Measurements from ENCODE around the gene THOP1.
A peak's percentile ranks its signal among the peaks of the same experiment; 100 is the strongest.

The THOP1 gene

DNA sequence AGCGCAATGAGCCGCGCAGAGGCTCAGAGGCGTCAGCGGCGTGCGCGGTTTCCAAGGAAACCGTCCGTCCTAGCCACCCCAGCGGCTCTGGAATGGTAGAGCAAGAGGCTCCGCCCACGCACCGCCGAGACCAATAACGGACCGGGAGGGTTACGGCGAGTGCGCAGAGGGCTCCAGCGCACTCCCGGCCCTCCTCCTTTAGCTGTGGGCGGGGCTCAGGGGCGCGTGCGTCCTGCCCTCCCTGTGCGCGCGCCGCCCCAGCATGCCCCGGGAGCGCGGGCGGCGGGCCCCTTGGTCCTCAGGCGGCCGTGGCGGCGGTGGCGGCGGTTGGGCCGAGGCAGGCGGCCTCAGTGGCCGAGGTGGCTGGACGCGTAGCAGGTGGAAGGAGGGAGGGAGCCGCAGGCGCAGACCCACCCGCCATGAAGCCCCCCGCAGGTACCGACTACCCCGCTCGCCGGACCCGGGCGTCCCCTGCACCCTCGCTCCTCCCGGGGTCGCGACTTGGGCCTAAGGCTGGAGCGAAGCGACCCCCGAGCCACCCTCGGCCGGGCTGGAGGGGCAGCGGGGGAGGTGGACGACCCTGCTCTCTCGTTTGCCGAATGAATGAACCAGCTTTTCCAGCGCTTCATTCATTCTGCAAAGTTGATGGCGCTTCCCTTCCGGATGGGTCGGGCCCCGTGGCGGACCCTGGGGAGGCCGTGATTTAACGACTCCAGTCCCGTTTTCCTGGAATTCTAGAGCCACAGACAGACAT, at the start of gene THOP1:
THOP1 (plus strand) TSS at position 260 of the 754 bp plus-strand sequence; CDS start at position 420, 160 bp downstream.
- DNase-seq: peak; percentile 97

DNA sequence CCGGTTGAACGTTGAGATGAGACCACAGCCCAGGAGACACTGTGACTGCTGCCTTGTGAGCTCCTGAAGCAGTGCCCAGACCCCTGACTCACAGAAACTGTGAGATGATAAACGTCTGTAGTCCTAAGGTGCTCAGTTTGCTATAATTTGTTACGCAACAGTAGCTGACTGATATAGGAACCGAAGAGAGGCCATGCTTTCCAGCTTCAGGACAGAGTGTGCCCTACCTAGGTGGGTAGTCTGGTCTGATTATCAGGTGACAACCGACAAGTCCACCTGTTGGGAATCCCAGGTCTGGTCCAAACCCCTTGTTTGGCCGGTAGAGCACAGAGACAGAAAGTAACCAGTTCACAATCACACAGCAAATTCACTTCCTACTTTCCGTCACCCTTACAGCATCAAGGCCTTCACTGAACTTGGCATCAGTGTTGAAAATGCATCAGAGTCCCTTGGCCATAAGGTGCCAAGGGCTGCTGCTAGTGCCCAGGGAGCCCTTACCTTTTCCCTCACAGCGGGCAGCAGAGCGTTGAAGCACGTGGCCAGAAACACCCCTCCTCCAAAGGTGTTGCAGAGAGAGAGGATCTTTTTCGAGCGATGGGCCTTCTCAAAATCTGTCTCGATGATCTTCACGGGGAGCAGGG, 48.6 kb upstream of the THOP1 start:
- no peak for DNase-seq

DNA sequence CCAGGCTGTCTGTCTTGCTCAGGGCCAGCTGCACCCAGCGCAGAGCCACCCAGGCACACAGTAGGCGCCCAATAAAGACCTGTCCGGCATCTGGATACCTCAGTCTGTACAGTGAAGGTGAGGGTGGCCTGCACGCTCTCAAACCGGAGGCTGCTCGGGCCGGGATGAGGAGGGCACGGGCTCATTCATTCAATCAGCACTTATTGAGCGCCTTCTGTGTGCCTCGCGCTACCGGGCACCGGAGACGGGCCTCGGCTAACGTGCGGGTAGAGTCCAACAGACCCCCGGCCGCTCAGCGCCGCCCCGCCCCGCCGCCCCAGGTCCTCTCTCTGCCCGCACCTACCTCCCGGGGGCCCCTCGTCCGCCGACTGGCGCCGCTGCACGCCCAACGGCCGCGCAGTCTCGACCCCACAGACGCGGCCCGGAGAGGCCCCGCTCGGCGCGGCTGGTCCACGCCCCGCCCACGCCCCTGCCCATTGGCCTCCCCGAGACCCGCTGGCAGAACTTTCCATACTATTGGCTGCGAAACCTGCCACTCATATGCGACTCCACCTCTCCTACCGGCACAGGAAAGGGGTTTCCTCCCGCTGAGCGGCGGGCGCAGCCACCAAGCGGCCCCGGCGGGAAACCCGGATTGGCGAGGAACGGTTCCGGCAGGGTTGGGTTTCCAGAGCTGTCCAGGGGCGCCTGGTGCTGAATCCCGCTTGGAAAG, 45.5 kb upstream of the THOP1 start, which contains the start of gene SLC39A3:
SLC39A3 (minus strand) TSS at position 416 of the 712 bp plus-strand sequence. CDS start 2,760 bp downstream, outside the sequence.
- peak; percentile 99 for DNase-seq

DNA sequence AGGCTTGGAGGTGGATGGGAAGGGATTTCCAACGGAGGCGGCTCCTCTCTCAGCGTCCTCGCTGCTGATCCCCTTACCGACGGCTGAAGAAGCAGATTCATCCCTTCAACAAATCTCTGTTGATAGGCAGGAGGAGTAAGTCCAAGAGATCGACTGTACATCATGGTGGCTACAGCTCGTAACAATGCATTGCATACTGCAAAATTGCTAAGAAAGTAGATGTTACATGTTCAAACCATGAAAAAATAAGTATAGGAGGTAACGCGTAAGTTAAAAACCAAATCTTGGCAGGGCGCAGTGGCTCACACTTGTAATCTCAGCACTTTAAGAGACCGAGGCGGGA, 45.0 kb upstream of the THOP1 start:
- DNase-seq: no peak

DNA sequence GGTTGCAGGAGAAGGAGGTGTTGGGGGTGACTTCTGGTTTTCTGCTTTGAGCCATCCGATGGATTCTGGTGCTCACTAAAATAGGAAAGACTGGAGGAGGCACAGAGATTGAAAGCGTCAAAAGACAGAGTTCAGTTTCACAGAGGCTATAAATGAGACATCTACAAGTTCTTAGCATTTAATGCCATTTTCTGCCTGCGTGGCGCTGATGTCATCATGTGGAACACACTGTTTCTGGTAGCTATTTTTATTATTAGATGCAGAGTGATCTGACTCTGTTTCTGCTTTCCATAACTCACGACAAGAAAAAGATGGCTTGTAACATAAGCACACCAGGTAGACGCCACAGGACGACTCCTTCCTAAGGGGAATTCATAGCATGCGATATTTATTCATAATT, 42.2 kb upstream of the THOP1 start:
- no peak for DNase-seq

DNA sequence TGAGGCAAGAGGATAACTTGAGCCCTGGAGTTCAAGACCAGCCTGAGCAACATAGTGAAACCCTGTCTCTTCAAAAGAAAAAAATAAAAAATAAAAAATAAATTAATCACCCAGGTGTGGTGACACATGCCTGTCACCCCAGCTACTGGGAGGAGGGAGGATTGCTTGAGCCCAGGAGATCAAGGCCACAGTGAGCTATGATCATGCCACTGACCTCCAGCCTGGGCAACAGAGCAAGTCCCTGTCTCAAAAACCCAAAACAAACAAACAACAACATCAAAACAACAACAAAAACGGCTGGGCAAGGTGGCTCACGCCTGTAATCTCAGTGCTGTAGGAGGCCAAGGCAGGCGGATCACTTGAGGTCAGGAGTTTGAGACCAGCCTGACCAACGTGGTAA, 41.2 kb upstream of the THOP1 start:
- DNase-seq: no peak

DNA sequence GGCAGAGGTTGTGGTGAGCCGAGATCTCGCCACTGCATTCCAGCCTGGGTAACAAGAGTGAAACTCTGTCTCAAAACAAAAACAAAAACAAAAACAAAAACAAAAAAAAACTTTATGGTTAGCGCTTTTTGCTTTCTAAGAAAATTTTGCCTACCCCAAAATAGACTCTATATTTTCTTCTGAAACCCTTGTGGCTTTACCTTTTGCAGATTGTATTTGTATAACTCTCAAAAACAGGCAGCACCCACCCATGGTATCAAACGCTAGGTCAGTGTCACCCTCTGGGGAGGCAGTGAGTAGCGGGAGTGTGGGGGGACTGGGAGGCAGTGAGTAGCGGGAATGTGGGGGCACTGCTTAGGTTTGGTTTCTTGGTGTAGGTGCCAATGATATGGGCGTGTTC, 38.0 kb upstream of the THOP1 start:
- no peak for DNase-seq

DNA sequence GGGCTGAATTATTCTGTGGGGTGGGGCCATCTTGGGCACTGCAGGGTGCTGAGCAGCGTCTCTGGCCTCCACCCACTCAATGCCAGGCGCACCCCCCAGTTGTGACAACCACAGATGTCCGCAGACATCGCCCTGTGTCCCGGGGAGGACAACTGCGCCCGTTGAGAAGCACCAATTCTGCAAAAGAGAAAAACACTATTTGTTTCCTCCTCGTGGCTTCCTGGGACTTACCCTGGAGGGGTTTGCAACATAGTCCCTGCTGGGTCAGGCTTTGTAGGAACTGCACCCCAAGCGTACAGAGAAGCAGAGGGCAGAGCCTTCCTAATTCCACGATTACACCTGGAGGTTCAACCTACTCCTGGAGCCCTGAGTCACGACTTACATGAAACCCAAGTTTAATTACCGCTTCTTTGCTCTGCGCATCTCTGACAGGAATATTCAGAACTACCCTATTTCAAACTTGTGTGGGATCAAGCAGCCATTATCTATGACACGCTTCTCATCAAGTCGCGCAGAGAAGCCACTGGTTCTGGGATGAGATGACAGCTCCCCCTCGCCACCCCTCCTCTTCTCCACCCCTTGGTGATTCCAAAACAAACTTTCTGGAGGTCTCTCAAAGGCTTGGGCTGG, 34.4 kb upstream of the THOP1 start:
- DNase-seq: no peak

DNA sequence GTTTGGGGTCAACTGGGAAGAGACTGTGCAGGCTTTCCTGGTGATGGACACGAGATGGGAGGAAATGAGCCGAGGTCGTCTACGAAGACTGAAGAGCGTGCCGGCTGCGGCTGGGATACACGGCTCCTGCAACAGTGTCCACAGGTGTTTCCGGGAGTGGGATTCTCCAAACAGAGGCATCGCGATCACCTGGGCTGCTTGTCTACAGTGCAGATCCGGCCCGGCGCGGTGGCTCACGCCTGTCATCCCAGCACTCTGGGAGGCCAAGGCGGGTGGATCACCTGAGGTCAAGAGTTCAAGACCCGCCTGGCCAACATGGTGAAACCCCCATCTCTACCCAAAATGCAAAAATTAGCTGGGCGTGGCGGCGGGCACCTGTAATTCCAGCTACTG, 33.9 kb upstream of the THOP1 start:
- DNase-seq: no peak

DNA sequence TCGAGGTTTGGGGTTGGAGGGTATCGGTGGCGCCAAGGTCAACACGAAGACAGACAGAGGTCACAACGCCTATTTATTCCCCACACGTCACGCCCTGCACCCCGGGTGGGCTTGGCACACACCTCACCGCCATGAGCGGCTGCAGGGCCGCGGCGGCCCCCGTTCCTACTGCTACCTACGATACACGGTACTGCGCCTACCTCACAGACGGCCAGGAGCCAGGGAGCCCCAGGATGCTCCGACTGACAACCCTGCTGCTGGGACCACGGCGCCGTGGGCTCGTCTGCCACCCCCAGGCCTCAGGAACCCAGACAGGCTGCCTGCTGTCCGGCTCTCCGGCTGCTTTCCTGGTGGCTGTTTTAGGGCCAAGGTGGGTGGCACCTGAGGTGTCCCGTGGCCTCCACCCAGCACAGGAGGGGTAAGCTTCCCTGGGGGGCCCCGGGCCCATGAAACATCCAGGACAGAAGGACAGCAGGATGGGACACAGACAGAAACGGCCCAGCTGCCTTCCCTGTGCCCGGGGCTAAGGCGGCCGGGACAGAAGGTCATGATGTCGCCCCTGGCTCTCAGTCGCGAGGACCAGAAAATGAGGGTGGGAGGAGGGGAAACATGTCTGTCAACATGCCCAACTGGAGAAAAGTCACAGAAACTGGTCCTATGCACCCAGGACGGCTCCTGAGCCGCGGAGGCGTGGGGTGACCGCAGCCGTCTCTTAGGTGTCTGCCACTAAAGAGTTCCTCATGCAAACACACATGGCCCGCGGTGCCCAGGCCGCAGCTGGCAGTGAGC, 30.4 kb upstream of the THOP1 start:
- DNase-seq: no peak

DNA sequence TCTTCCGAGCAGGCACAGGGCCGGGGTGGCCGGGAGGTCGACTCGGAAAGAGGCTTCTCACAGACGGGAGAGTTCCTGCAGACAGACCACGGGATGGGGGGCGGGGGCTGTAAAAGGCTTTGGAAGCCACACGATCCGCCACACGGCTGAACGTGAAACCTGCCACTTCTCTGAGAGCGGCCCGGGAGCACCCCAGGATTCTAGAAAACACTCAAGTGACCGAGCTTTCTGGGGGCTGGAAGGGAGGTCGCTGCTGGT, 29.9 kb upstream of the THOP1 start:
- DNase-seq: no peak

DNA sequence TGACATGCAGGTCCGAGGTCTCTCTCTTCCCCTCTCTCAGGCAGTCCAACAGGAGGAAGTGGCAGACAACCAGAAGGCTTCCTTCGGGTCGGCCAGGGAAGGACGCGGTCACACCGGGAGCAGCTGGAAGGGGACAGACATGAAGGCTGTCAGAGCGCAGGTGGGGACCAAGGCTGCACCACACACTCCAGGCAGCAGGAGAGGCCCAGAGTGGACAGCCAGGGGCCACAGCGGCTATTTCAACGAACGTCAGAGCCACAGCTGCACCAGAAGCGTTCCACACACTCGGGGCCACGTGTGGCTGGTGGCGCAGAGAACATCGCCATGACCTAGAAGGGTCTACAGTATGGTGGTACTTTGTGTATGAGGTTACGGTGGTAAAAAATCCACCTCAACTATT, 29.5 kb upstream of the THOP1 start:
- no peak for DNase-seq

DNA sequence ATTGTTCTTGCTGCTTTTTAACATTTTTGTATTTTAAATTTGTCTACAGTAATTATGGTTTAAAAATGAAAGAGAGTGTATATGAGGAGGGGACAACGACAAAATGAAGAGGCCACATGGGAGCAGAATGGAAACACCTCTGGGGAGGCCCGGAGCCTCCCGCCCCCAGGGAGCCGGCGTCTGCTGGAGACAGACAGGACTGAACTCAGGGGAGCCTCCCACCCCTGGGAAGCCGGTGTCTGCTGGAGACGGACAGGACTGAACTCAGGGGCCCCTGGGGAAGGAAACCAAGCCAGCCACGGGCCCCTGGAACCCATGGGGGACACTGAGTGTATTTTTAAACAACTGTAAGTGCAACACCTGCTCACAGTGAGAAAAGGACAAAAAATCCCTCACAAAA, 28.8 kb upstream of the THOP1 start:
- no peak for DNase-seq

DNA sequence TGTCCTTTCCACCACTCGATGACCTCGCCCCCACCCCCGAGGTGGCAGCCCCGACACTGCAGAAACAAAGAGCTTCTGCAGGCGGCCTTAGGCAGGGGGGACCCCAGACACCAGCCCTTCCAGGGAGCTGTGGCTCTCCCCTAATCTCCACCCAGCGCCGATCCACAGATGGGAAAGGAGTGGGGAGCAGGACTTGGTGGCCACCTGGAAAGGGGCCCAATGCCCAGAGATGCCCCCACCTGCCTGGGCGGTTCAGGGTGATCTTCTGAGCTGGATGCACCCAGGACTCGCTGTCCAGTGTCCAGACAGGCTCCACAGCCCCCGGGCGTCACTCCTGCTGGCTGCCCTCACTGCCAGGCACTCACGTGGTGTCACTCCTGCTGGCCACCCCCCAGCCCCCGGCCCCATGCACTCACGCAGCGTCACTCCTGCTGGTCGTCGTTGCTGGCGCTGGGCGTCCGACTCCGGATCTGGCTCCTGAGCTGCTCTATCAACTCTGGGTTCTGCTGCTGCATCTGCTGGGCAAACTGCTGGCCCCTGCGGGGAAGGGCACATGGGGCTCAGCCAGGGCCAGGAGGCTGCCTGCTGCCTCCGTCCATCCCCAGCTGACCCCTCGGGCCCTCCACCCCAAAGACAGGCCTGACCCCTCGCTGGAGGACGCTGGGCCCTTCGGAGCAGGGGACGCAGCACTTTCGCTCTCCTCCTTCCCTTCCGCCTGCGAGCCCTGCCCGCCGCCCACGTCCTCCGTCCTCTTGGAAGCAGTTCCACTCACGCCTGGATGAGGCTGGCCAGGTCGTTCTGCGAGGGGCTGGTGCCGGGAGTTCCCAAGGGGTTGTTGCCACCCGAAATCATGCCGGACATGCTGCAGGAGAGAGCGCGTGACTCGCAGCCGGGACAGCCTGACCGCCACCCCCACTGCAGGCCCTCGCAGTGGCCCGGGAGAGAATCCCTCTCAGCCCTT, 28.1 kb upstream of the THOP1 start:
- DNase-seq: no peak

DNA sequence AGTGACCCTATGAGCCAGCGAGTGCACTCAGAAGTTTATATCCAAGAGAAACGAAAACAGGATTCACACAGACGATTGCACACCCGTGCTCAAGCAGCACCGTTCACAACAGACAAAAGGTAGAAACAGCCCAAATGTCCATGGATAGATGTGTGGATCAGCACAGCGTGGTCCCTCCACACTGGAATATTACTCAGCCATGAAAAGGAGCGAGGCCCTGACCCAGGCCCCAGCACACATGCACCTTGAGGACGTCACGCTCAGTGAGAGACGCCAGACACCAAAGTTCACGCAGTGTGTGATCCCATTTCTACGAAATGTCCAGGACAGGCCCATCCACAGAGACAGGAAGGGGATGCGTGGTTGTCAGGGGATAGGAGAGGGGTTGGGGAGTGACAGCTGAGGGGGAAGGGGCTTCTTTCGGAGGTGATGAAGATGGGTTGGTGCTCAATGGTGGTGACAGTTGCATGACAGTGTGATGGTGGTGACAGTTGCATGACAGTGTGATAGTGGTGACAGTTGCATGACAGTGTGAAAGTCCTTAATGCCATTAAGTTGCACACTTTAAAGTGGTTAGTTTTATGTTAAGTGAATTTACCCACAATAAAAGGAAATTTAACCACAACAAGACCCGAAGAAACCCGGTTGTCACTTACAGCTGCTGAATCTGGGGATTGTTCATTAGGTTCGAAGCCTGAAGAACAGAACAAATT, 26.5 kb upstream of the THOP1 start:
- no peak for DNase-seq

DNA sequence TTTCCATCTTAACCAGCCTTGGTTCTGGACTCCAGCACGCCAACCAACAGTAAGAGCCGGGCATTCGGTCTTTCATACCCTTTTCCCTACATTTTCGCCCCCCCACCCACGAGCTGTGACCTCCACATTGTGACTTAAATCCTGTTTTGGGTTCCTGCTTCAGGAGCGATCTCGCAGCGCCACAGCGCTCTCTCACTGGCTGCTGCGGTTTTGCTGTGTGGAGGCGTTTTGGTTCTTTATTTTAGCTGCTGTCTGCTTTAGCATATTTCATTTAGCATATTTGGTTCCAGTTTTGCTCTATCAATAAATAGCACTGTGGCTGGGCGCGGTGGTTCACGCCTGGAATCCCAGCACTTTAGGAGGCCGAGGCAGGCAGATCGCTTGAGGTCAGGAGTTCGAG, 25.9 kb upstream of the THOP1 start:
- no peak for DNase-seq

DNA sequence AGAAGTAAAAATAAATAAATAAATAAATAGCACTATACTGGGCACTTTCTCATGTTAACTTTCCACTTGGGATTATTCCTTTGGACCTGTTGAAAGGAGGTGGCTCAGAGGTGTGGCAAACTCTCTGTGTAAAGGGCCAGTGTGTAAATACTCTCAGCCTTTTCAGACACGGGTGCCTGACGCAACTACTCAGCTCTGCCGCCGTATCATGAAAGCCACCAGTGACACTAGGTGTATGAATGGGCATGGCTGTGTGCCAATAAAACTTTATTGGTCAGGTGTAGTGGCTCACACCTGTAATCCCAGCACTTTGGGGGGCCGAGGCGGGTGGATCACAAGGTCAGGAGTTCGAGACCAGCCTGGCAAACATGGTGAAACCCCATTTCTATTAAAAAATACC, 25.3 kb upstream of the THOP1 start:
- no peak for DNase-seq

DNA sequence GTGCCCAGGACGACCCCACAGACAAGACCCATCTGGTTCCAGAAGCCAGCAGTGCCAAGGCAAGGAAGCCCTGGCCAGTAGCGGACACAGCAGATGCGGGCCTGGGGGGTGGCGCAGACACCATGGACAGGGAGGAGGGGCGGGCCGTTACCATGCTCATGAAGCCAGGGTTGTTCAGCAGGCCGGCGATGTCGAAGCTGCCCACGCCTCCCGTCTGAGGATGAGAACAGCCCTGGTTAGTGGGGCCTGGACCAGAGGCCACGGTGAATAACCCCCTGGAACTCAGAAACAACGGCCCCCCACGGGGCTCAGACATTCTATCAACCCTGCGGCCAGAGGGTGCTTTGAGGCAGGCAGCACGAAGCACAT, 24.0 kb upstream of the THOP1 start:
- no peak for DNase-seq

DNA sequence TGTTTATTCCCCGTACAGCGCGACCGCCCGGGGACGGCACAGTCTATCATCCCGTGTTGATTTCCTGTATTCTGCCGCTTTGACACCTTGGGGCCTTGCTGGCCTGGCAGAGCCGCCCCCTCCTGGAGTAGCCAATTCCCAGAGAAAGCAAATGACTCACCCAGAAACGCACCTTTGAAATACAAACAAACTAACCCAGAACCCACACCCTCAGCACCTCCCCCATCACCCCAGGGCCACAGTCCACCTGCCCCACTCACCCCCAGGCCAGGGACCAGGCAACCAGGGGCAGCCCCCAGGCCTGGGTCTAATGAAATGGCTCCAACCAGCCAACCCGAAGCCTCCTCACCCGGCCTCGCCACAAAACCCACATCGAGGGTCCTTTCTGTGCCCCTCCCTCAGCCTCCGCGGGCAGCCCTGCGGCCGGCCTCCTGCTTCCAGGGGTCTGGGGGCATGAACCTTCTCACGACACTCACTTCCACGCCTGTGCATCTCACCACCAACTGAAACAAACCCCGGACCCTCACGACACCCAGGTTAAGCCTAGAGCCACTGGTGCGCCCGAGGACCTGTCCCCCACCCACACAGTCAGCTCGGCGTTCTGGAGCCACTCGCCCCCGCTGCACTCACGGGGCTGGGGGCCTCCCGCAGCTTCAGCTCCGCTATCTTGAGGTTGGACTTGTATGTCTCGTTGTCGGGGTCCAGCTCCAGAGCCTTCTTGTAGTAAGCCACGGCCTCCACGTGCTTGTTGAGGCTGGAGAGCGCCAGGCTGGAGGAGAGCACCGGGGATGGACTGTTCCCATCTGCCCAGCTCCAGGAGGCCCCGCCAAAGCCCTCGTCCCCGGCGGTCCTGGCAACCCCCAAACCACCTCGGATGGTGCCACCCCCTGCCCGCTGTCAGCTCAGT, 23.2 kb upstream of the THOP1 start:
- no peak for DNase-seq
